Astrocyte (in vitro differentiated cells and primary cell): ENCODE measurements around the gene ATG7. TPM values are rescaled to one million over a fixed set of nuclear protein-coding genes. Genes with fewer than 3 reads are reported as not detected.
A peak's percentile ranks its signal among the peaks of the same experiment; 100 is the strongest.

ENCODE experiments used
- DNase-seq: peaks from one replicate; pipeline ENCODE4 v3.0.0-alpha.2; 2010; ENCODE audit warnings: low read depth
- FAIRE-seq: peaks from 2 replicates; lab custom pipeline; 2011; peaks lifted over from hg19 to GRCh38; lab: Jason Lieb, UNC
- H2AFZ ChIP-seq: 2 replicates; pipeline ENCODE4 v1.6.0; 2012; ENCODE audit warnings: low read depth, low read length, inconsistent platforms
- H3K27ac ChIP-seq: 2 replicates; pipeline ENCODE4 v1.5.1; 2011; ENCODE audit warnings: low read depth, low read length, inconsistent platforms
- H3K27me3 ChIP-seq: 2 replicates; pipeline ENCODE4 v1.6.0; 2011; ENCODE audit warnings: low read length, inconsistent platforms; ENCODE audit not compliant: insufficient read depth
- H3K36me3 ChIP-seq: 2 replicates; pipeline ENCODE4 v1.5.1; 2011; ENCODE audit warnings: low read length, inconsistent platforms; ENCODE audit not compliant: insufficient read depth
- H3K4me1 ChIP-seq: 2 replicates; pipeline ENCODE4 v1.5.1; 2011; ENCODE audit warnings: low read length, inconsistent platforms; ENCODE audit not compliant: insufficient read depth
- H3K4me2 ChIP-seq: 2 replicates; pipeline ENCODE4 v1.6.0; 2012; ENCODE audit warnings: low read length, inconsistent platforms
- H3K4me3 ChIP-seq: 2 replicates; pipeline ENCODE4 v1.5.1; 2011; ENCODE audit warnings: low read depth, mild to moderate bottlenecking, low read length, inconsistent platforms; ENCODE audit not compliant: insufficient read depth
- H3K79me2 ChIP-seq: 2 replicates; pipeline ENCODE4 v1.6.0; 2012; ENCODE audit warnings: mild to moderate bottlenecking, low read length, inconsistent platforms; ENCODE audit not compliant: insufficient read depth
- H3K9ac ChIP-seq: 2 replicates; pipeline ENCODE4 v1.6.0; 2012; ENCODE audit warnings: mild to moderate bottlenecking, low read length, inconsistent platforms
- H3K9me3 ChIP-seq: 2 replicates; pipeline ENCODE4 v1.5.1; 2012; ENCODE audit warnings: low read depth, mild to moderate bottlenecking, low read length, inconsistent platforms; ENCODE audit not compliant: insufficient read depth
- H4K20me1 ChIP-seq: 2 replicates; pipeline ENCODE4 v1.6.0; 2012; ENCODE audit warnings: low read length, inconsistent platforms; ENCODE audit not compliant: insufficient read depth
- H3K27ac Mint-ChIP-seq: one replicate; pipeline ENCODE4 v1.8.0; 2021; ENCODE audit warnings: mild to moderate bottlenecking, mixed read lengths; ENCODE audit not compliant: unreplicated experiment
- H3K27me3 Mint-ChIP-seq: one replicate; pipeline ENCODE4 v1.8.0; 2021; ENCODE audit warnings: low read depth, mixed read lengths; ENCODE audit not compliant: unreplicated experiment
- H3K36me3 Mint-ChIP-seq: one replicate; pipeline ENCODE4 v1.8.0; 2021; ENCODE audit warnings: low read depth, mixed read lengths; ENCODE audit not compliant: unreplicated experiment
- H3K4me1 Mint-ChIP-seq: one replicate; pipeline ENCODE4 v1.8.0; 2021; ENCODE audit warnings: low read depth, mixed read lengths; ENCODE audit not compliant: unreplicated experiment
- H3K4me3 Mint-ChIP-seq: one replicate; pipeline ENCODE4 v1.8.0; 2021; ENCODE audit warnings: mild to moderate bottlenecking, moderate library complexity, mixed read lengths; ENCODE audit not compliant: unreplicated experiment
- H3K9me3 Mint-ChIP-seq: one replicate; pipeline ENCODE4 v1.8.0; 2021; ENCODE audit warnings: mild to moderate bottlenecking, mixed read lengths; ENCODE audit not compliant: unreplicated experiment
- EZH2 ChIP-seq: IDR thresholded peaks from 2 replicates; pipeline ENCODE4 v1.6.1; 2012; ENCODE audit warnings: mild to moderate bottlenecking, low read length, inconsistent platforms; ENCODE audit not compliant: insufficient read depth
- total RNA-seq: library from RNA; stranded (reverse); gene quantifications from 2 replicates; pipeline ENCODE4 v1.2.1, GENCODE V29; 2021
- TF ChIP-seq, protein P1 (sequence below): IDR thresholded peaks from 2 replicates; pipeline ENCODE4 v1.5.1; 2011; ENCODE audit warnings: low read depth, mild to moderate bottlenecking, inconsistent platforms, low read length, moderate library complexity; ENCODE audit not compliant: insufficient read depth

The ATG7 gene
- total RNA-seq, 1 donor from 2014 or later = 29.5 TPM

DNA sequence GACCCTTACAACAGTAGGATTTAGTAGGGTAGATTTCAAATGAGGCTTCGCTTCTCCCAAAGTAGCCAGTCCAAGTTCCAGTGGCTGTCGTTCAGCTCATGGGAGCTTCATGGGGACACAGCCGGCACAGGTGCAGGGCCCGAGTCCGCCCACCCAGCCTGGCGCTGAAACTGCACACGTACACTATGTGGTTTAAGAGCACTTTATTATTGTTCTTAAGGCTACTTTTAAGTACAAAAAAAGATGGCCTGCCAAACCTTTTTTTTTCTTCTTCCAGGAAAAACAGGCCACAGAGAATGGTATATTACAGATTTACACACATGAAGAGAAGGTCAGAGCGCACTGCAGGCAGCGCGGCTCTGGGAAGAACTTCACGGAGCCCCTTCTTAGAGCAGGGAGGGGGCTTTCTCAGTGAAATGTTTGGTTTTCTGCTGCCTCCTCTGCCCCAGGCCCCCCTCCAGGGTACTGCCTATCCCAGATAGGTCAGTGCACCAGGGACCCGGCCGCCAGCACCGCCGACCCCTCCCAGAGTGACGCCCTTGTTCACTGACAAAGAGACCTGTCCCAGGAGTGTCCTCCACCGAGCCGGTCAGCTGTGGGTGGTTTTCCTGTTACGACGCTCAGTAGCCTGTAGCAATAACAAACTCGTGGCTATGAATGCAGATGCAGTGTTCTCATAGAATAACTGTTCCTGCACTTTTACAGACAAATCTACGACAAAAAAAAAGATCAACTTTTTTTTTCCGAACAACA lies 283.9 kb downstream of the ATG7 start:
- Mint-ChIP-seq H3K4me1 (peaks cover 43% of the 10 kb centered on the region), H3K4me3 (peak overlapping the region; percentile 34), H3K27ac (peak overlapping the region; percentile 82), H3K9me3 (no peaks in the 10 kb centered on the region), H3K27me3 (no peaks in the 10 kb centered on the region), H3K36me3 (peaks cover 22% of the 10 kb centered on the region)
- H3K9me3 ChIP-seq = no peaks in the 10 kb centered on the region
- TF ChIP-seq, protein P1, sequence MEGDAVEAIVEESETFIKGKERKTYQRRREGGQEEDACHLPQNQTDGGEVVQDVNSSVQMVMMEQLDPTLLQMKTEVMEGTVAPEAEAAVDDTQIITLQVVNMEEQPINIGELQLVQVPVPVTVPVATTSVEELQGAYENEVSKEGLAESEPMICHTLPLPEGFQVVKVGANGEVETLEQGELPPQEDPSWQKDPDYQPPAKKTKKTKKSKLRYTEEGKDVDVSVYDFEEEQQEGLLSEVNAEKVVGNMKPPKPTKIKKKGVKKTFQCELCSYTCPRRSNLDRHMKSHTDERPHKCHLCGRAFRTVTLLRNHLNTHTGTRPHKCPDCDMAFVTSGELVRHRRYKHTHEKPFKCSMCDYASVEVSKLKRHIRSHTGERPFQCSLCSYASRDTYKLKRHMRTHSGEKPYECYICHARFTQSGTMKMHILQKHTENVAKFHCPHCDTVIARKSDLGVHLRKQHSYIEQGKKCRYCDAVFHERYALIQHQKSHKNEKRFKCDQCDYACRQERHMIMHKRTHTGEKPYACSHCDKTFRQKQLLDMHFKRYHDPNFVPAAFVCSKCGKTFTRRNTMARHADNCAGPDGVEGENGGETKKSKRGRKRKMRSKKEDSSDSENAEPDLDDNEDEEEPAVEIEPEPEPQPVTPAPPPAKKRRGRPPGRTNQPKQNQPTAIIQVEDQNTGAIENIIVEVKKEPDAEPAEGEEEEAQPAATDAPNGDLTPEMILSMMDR = no peak
- peaks cover 54% of the 10 kb centered on the region for H4K20me1 ChIP-seq
- no peaks in the 10 kb centered on the region for H3K27me3 ChIP-seq
- no peak for DNase-seq
- peak overlapping the region; percentile 77 for H3K9ac ChIP-seq
- FAIRE-seq = no peak
- H3K4me3 ChIP-seq = no peak overlapping the region
- H2AFZ ChIP-seq = no peak overlapping the region
- peaks cover 64% of the 10 kb centered on the region for H3K79me2 ChIP-seq
- H3K4me1 ChIP-seq = peaks cover 49% of the 10 kb centered on the region
- H3K36me3 ChIP-seq = peaks cover 14% of the 10 kb centered on the region
- H3K4me2 ChIP-seq = no peak overlapping the region
- H3K27ac ChIP-seq = no peak overlapping the region

DNA sequence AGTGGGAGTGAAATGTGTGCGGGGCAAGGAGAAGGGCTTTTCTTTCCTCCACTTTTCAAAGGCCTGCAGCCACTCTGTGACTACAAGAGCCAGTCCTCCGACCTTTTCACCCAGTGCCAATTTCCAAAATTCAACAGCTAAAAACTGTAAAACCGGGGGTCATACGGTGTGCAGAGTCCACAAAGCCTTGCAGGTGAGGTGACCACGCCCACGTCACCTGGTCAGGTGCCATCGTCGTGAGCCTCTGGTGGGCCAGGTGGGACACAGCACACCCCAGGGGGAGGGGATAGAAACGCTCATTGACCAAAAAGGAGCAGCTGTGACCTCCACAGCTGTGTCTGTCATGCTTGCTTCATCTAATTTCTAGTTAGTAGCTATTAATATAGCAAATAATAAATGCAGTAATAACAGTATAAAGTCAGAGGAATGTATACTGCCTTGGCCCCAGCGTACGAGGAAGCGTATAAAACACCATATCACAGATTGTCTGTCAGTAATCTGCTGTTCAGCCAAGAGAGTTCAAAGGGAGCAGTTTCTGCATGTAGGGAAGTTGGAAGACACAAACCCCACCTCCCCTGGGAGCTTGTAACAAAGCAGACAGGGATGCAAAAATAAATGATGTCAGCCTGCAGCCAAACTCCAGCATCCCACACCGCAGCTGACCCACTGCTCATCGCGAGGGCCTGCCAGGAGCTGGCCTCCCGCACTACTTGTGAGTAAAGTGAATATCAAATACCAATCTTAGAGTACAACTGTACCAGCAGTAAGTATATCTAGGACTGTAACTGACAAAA lies 284.9 kb downstream of the ATG7 start:
- Histone ChIP-seq H2AFZ (no peak overlapping the region), H3K9me3 (no peaks in the 10 kb centered on the region), H3K27me3 (no peaks in the 10 kb centered on the region), H4K20me1 (peaks cover 60% of the 10 kb centered on the region), H3K27ac (peak overlapping the region; percentile 95), H3K36me3 (peaks cover 14% of the 10 kb centered on the region), H3K4me1 (peaks cover 54% of the 10 kb centered on the region), H3K9ac (peak overlapping the region; percentile 77), H3K4me2 (peak overlapping the region; percentile 67), H3K4me3 (no peak overlapping the region), H3K79me2 (peaks cover 74% of the 10 kb centered on the region)
- no peak for TF ChIP-seq EZH2
- TF ChIP-seq, protein P1 = no peak
- DNase-seq (peak; percentile 90), FAIRE-seq (peak; percentile 75)
- Mint-ChIP-seq H3K9me3 (no peaks in the 10 kb centered on the region), H3K27me3 (no peaks in the 10 kb centered on the region), H3K27ac (peak overlapping the region; percentile 82), H3K4me1 (peaks cover 47% of the 10 kb centered on the region), H3K36me3 (peaks cover 19% of the 10 kb centered on the region), H3K4me3 (no peak overlapping the region)
